CD4-positive, alpha-beta T cell (primary cell): ENCODE results near the gene KLK11. TPM values are rescaled to one million over a fixed set of nuclear protein-coding genes. Genes with fewer than 3 reads are reported as not detected.
A peak's percentile ranks its signal among the peaks of the same experiment; 100 is the strongest.

Source experiments
- ATAC-seq: fragments of 200-7000 bp; cut with Tn5 transposase; one replicate; pipeline ENCODE4 v1.10.0; 2022; ENCODE audit warnings: mild to moderate bottlenecking; ENCODE audit not compliant: poor library complexity
- CTCF ChIA-PET: fragments of 350-600 bp; sonication (Branson Sonifier 250); formaldehyde crosslinking; loops from one replicate; lab custom pipeline; 2021; ENCODE audit warnings: antibody characterized with exemption, inconsistent platforms; lab: Charles Lee
- POLR2A ChIA-PET: fragments of 350-600 bp; sonication (Branson Sonifier 250); formaldehyde crosslinking; loops from one replicate; lab custom pipeline; 2021; ENCODE audit warnings: antibody characterized with exemption, inconsistent platforms; lab: Charles Lee
- DNase-seq, 14 experiments: peaks; one replicate each; pipeline ENCODE4 v3.0.0-alpha.2; 2013 to 2020; ENCODE audit warnings: mixed read lengths in 2 of 14
- H3K27ac ChIP-seq, 2 donors: one replicate each; pipeline versions ENCODE4 v1.5.1 to v1.7.0; 2013; ENCODE audit warnings: low read length in 2 of 2, low read depth in 1 of 2, mild to moderate bottlenecking in 1 of 2
- H3K27me3 ChIP-seq, 2 experiments: 1 replicate in 1 of 2; 2 replicates in 1 of 2; pipeline versions ENCODE4 v1.6.1 to v1.7.0; 2013; ENCODE audit warnings: low read length in 2 of 2, control low read depth in 1 of 2, mild to moderate bottlenecking in 1 of 2, moderate library complexity in 1 of 2; ENCODE audit not compliant: insufficient read depth in 2 of 2, control insufficient read depth in 1 of 2
- H3K36me3 ChIP-seq: one replicate; pipeline ENCODE4 v1.6.1; 2013; ENCODE audit warnings: low read length, control low read depth; ENCODE audit not compliant: insufficient read depth
- H3K4me1 ChIP-seq: one replicate; pipeline ENCODE4 v1.6.1; 2013; ENCODE audit warnings: low read length, control low read depth; ENCODE audit not compliant: insufficient read depth
- H3K4me3 ChIP-seq: one replicate; pipeline ENCODE4 v1.5.1; 2013; ENCODE audit warnings: mild to moderate bottlenecking, low read length, moderate library complexity
- H3K9me3 ChIP-seq, 2 experiments: 1 replicate in 1 of 2; 2 replicates in 1 of 2; pipeline versions ENCODE4 v1.6.1 to v1.7.0; 2013; ENCODE audit warnings: low read length in 2 of 2, mild to moderate bottlenecking in 2 of 2, control low read depth in 1 of 2, moderate library complexity in 1 of 2; ENCODE audit not compliant: control insufficient read depth in 1 of 2, insufficient read depth in 1 of 2
- H3K27ac Mint-ChIP-seq: one replicate; pipeline ENCODE4 v1.8.0; 2020; ENCODE audit warnings: mixed read lengths
- H3K27me3 Mint-ChIP-seq: one replicate; pipeline ENCODE4 v1.8.0; 2021; ENCODE audit warnings: mixed read lengths
- H3K36me3 Mint-ChIP-seq: one replicate; pipeline ENCODE4 v1.8.0; 2021; ENCODE audit warnings: low read depth, mixed read lengths
- H3K4me1 Mint-ChIP-seq: one replicate; pipeline ENCODE4 v1.8.0; 2021; ENCODE audit warnings: low read depth, mixed read lengths
- H3K4me3 Mint-ChIP-seq: one replicate; pipeline ENCODE4 v1.8.0; 2020; ENCODE audit warnings: mild to moderate bottlenecking, mixed read lengths
- H3K9me3 Mint-ChIP-seq: one replicate; pipeline ENCODE4 v1.8.0; 2020; ENCODE audit warnings: mixed read lengths
- intact Hi-C, 2 experiments: fragments of 100-400 bp; cut with DNase I in 1 of 2; cut with micrococcal nuclease in 1 of 2; formaldehyde crosslinking; loops; one replicate each; pipeline versions ENCODE4 v1.15.1 to v1.9.0; 2023 to 2025; cut with DNase I, micrococcal nuclease
- total RNA-seq, 174 experiments: library from RNA in 2 of 174; stranded (reverse) in 2 of 174; gene quantifications; one replicate each; pipeline ENCODE4 v1.2.3 and lab custom pipeline; 2021 to 2026
- TF ChIP-seq, protein P1 (sequence below): fragments of 200-600 bp; IDR thresholded peaks from one replicate; pipeline ENCODE4 v1.8.0; 2022; ENCODE audit warnings: antibody characterized with exemption, mild to moderate bottlenecking

KLK11 gene
- total RNA-seq, 2 experiments from 2014 or later, result not detected

DNA sequence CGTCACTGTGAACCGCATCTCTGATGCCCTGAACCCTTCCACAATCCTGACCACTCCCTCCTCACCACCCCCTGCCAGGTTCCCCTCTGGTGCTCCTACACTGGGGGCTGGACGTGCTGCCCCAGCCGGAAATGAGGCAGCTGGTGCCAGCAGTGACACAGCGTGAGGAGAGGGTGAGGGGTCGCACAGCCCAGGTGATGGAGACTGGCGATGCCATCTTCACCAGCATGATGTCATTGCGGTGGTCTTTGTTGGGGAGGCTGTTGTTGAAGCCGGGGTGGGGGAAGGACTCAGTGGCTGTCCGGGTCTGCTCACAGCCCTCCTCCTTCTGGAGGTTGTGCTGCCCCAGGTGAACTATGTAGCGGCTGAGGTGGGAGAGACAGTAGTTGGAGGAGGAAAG lies 2.5 kb downstream of the KLK11 start:
- ATAC-seq (no peak), DNase-seq (no peak)
- ChIA-PET POLR2A (no interaction called here), CTCF (no interaction called here)
- Histone ChIP-seq H3K4me3 (no peak overlapping the region), H3K27ac (no peak overlapping the region), H3K9me3 (peaks cover 0 to 9% of the 10 kb centered on the region in 2 experiments), H3K36me3 (no peaks in the 10 kb centered on the region), H3K4me1 (peaks cover 9% of the 10 kb centered on the region), H3K27me3 (peaks cover 18 to 36% of the 10 kb centered on the region in 2 experiments)
- Mint-ChIP-seq H3K4me3 (no peak overlapping the region), H3K9me3 (no peaks in the 10 kb centered on the region), H3K27me3 (peaks cover 71% of the 10 kb centered on the region), H3K36me3 (no peaks in the 10 kb centered on the region), H3K27ac (no peak overlapping the region), H3K4me1 (peaks cover 6% of the 10 kb centered on the region)
- intact Hi-C loops, result no loop called here
- TF ChIP-seq, protein P1, sequence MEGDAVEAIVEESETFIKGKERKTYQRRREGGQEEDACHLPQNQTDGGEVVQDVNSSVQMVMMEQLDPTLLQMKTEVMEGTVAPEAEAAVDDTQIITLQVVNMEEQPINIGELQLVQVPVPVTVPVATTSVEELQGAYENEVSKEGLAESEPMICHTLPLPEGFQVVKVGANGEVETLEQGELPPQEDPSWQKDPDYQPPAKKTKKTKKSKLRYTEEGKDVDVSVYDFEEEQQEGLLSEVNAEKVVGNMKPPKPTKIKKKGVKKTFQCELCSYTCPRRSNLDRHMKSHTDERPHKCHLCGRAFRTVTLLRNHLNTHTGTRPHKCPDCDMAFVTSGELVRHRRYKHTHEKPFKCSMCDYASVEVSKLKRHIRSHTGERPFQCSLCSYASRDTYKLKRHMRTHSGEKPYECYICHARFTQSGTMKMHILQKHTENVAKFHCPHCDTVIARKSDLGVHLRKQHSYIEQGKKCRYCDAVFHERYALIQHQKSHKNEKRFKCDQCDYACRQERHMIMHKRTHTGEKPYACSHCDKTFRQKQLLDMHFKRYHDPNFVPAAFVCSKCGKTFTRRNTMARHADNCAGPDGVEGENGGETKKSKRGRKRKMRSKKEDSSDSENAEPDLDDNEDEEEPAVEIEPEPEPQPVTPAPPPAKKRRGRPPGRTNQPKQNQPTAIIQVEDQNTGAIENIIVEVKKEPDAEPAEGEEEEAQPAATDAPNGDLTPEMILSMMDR, result no peak

DNA sequence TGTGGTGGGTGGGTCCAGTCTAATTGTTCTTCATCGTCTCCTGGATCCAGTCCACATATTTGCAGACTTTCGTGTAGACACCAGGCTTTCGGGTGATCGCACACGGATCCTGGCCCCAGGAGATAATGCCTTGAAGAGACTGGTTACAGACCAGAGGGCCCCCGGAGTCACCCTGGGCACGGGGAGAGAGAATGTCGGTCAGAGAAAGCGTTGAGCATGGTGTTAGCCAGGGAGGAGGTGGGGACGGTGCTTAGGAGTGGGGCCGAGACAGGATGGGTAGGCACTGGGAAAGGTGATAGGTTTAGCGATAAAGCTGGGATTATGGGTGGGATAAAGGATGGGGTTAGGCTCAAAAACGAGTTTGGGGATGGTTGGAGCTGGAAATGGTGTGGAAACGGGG lies 3.9 kb downstream of the KLK11 start:
- TF ChIP-seq, protein P1, result no peak
- no peak overlapping the region for H3K27ac Mint-ChIP-seq
- CTCF ChIA-PET, result no interaction called here
- H3K9me3 Mint-ChIP-seq, result no peaks in the 10 kb centered on the region
- H3K4me3 Mint-ChIP-seq, result no peak overlapping the region
- no peaks in the 10 kb centered on the region for H3K36me3 Mint-ChIP-seq
- H3K4me1 Mint-ChIP-seq, result peaks cover 15% of the 10 kb centered on the region
- Histone ChIP-seq H3K27ac (no peak overlapping the region), H3K4me1 (peaks cover 17% of the 10 kb centered on the region), H3K36me3 (no peaks in the 10 kb centered on the region), H3K27me3 (peaks cover 25 to 31% of the 10 kb centered on the region in 2 experiments), H3K4me3 (no peak overlapping the region), H3K9me3 (peaks cover 0 to 21% of the 10 kb centered on the region in 2 experiments)
- no peak for DNase-seq
- no peak for ATAC-seq
- intact Hi-C loops, result no loop called here
- POLR2A ChIA-PET, result no interaction called here
- peaks cover 71% of the 10 kb centered on the region for H3K27me3 Mint-ChIP-seq

DNA sequence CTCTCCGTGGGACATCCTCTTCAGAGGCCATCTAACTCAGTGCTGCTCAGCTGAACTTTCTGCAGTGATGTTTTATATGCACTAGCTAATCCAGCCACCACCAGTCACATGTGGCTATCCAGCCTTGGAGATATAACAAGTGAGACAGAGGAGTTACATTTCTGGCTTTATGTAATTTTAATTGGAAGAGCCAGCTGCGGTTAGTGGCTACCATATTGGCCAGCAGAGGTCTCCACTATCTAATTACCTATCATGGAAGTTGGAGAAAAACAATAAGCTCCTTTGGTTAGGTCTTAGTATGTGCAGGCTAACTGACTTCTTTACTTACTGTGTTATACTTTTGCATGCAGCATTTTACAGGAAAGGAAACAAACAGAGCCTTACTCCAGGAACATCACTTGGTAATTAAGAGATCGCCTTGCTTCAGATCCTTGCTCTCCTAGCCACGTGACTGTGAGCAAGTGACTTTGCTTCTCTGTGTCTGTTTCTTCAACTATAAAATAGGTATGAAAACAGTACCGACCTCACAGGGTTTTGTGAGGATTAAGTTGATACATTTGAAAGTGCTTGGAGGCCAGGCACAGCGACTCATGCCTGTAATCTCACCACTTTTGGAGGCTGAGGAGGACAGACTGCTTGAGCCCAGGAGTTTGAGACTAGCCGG lies 5.3 kb downstream of the KLK11 start:
- H3K9me3 Mint-ChIP-seq, result no peaks in the 10 kb centered on the region
- ATAC-seq (no peak), DNase-seq (peak in 4 of 14 experiments; percentile 20 to 49 (median 36))
- peaks cover 22% of the 10 kb centered on the region for H3K4me1 Mint-ChIP-seq
- Histone ChIP-seq H3K36me3 (no peaks in the 10 kb centered on the region), H3K4me3 (no peak overlapping the region), H3K27ac (no peak overlapping the region), H3K27me3 (peaks cover 35 to 38% of the 10 kb centered on the region in 2 experiments), H3K4me1 (peaks cover 27% of the 10 kb centered on the region), H3K9me3 (peaks cover 0 to 30% of the 10 kb centered on the region in 2 experiments)
- no peak overlapping the region for H3K27ac Mint-ChIP-seq
- H3K4me3 Mint-ChIP-seq, result no peak overlapping the region
- TF ChIP-seq, protein P1, result peak; percentile 45
- ChIA-PET POLR2A (no interaction called here), CTCF (no interaction called here)
- intact Hi-C loops, result loop anchor here (1.0 to 2.0 kb wide), 2 partner anchors 148 kb away; no protein-coding TSS in a partner anchor
- H3K36me3 Mint-ChIP-seq, result no peaks in the 10 kb centered on the region
- peaks cover 75% of the 10 kb centered on the region for H3K27me3 Mint-ChIP-seq
